Loucy (cell line): ENCODE measurements around the gene XRCC3.

ENCODE experiments used
- CTCF ChIP-seq: fragments of 200-600 bp; sonication (generic); conservative IDR thresholded peaks from 2 replicates; pipeline ENCODE4 v1.5.1; 2014; ENCODE audit warnings: mild to moderate bottlenecking, antibody characterized with exemption, low read length
- EZH2phosphoT487 ChIP-seq: fragments of 200-600 bp; IDR thresholded peaks from 2 replicates; pipeline ENCODE4 v1.6.1; 2018; ENCODE audit warnings: antibody characterized with exemption, mild to moderate bottlenecking, moderate library complexity, borderline replicate concordance

GRCh38 chr14:103687712-103688111, 27.5 kb downstream of the XRCC3 start:
- TF ChIP-seq CTCF = no peak
- TF ChIP-seq EZH2phosphoT487 = no peak
